ENCODE results near the gene IMMT.
A peak's percentile ranks its signal among the peaks of the same experiment; 100 is the strongest.

IMMT gene

GRCh38 chr2:86105252-86105968 is 89.9 kb downstream of the IMMT start, which contains the start of gene POLR1A:
Gene POLR1A, minus strand, starts transcription at chr2:86105886. Its CDS starts 110 bp downstream, at chr2:86105776.
- POLR2A ChIA-PET = interaction anchor here (0.6 to 0.9 kb wide), 3 partner anchors 69 to 446 kb away, joined by 3 to 4 read pairs (median 3); no protein-coding TSS in a partner anchor

GRCh38 chr2:86102157-86102556 is 93.1 kb downstream of the IMMT start:
- ChIA-PET CTCF (interaction anchor here (1.0 kb wide), 1 partner anchor 22 kb away, joined by 3 read pairs; no protein-coding TSS in a partner anchor), POLR2A (no interaction called here)
- TF ChIP-seq CTCF (IDR thresholded peaks at IDR 0.05; ENCODE audit: control extremely low read depth, extremely low read depth, low read depth, missing control alignments) = no peak
- no peak for DNase-seq (ENCODE audit: extremely low spot score)

More at GRCh38 chr2:86105252-86105968, 89.9 kb downstream of the IMMT start, which contains the start of gene POLR1A:
- CTCF ChIA-PET = interaction anchor here (0.8 to 2.8 kb wide), 4 partner anchors 9 to 278 kb away, joined by 4 to 13 read pairs (median 8); no protein-coding TSS in a partner anchor
- DNase-seq (ENCODE audit: extremely low spot score) = peak; percentile 75
- TF ChIP-seq CTCF (IDR thresholded peaks at IDR 0.05; ENCODE audit: control extremely low read depth, extremely low read depth, low read depth, missing control alignments) = no peak

- CTCF ChIA-PET = interaction anchor here (0.8 to 2.7 kb wide), 6 partner anchors 9 to 460 kb away, joined by 3 to 15 read pairs (median 4); partner anchors contain the start of gene ST3GAL5
- no peak for DNase-seq (ENCODE audit: extremely low spot score)
- POLR2A ChIA-PET = no interaction called here
- TF ChIP-seq CTCF (IDR thresholded peaks at IDR 0.05; ENCODE audit: control extremely low read depth, extremely low read depth, low read depth, missing control alignments) = no peak
Measured at GRCh38 chr2:86097913-86098312, 97.3 kb downstream of the IMMT start.

DNA sequence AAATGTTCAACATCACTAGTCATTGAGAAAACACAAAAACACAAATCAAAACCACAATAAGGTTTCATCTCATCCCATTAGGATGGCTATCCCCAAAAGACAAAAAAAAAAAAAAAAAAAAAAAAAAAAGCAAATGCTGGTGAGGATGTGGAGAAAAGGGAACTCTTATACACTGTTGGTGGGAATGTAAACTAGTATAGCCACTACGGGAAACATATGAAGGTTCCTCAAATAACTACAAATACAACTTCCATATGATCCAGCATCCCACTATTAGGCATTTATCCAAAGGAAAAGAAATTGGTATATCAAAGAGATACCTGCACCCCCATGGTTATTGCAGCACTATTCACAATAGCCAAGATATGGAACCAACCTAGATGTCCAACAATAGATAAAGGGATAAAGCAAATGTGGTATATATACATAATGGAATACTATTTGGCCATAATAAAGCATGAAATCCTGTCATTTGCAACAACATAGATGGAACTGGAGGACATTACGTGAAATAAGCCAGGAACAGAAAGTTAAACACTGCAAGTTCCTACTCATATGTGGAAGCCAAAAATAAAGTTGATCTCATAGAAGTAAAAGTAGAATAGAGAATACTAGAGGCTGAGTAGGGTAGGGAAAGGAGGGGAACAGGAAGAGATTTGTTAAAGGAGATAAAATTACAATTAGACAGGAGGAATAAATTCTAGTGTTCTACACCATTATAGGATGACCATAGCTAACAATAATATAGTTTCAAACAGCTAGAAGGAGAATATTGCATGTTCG is 98.0 kb downstream of the IMMT start:
- ChIA-PET CTCF (interaction anchor here (1.3 to 2.7 kb wide), 2 partner anchors 9 kb away, joined by 3 to 15 read pairs; no protein-coding TSS in a partner anchor), POLR2A (no interaction called here)
- no peak for TF ChIP-seq CTCF (IDR thresholded peaks at IDR 0.05; ENCODE audit: control extremely low read depth, extremely low read depth, low read depth, missing control alignments)
- DNase-seq (ENCODE audit: extremely low spot score) = no peak

DNA sequence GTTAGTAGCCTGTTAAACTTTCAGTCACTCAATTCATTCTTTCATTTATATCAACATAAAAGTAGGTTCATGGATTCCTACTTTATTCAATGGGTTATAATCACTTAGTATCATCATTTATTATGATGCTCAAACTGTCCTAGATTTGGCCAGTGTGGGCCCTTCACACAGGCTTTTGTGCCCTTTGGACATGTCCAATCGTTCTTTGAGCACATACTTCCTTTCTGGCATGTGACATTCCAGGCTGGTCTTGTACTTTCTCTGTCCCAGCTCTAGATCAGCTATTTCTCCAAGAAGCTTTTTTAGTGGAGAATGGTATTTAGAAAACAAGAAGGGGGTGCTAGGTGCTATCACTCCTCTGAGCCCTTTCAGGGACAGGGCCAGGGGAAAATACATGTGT is 101.0 kb downstream of the IMMT start:
- TF ChIP-seq CTCF (IDR thresholded peaks at IDR 0.05; ENCODE audit: control extremely low read depth, extremely low read depth, low read depth, missing control alignments) = no peak

More for the DNA sequence above, 101.0 kb downstream of the IMMT start:
- POLR2A ChIA-PET = no interaction called here
- CTCF ChIA-PET = interaction anchor here (2.0 kb wide), 1 partner anchor 14 kb away, joined by 9 read pairs; no protein-coding TSS in a partner anchor
- no peak for DNase-seq (ENCODE audit: extremely low spot score)
